HG03066 (cell line): ENCODE measurements around the gene PSMA4.
A peak's percentile ranks its signal among the peaks of the same experiment; 100 is the strongest.
"Not testable (repeated sequence)": the region's sequence is repeated elsewhere in the genome, so short reads cannot be mapped to it uniquely, and the experiment has no call there.

Experiments
- ATAC-seq: cut with Tn5 transposase; IDR thresholded peaks from one replicate; pipeline ENCODE4 v1.9.1; 2021; ENCODE audit warnings: low read depth; ENCODE audit not compliant: unreplicated experiment

Gene PSMA4

GRCh38 chr15:78550815-78551214 is 10.6 kb downstream of the PSMA4 start:
- no peak for ATAC-seq

DNA sequence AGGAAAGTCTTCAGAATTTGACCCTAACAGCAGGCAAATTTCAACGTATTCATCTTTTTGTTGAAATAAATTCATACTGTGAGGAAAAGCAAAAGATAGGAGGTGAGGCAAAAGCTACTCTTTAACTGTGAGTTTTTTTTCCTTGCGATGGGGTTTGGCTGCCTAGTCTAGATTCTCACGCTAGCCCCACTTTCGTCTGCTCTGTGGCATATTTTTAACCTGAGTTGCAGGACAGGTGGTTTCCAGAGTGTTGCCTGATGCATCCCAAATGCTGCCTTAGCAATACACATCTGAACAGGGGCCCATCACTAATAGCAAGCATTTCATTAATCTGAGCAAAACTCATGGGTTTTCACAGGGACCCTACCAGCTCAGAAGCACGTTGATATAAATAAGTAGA is 11.7 kb downstream of the PSMA4 start:
- no peak for ATAC-seq

DNA sequence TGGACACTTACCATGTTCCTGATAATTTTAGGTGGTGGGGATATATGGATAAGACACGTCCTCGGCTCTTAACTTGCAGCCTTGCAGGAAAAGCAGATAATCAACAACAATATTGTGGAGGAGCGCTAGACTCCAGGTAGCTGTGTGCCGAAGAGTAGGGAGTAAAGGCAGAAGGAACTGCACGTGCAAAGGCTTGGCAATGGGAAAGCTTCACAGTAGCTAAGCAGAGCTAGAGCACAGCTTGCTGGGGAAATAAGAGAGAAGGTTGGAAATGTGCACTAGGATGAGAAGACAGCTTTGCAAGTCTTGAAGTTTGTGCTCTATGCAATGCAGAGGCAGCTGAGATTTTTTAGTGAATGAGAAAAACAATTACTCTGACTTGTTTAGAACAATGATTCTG is 12.4 kb downstream of the PSMA4 start:
- ATAC-seq: no peak

- ATAC-seq: not testable (repeated sequence)
Measured at GRCh38 chr15:78560201-78560600, 20.0 kb downstream of the PSMA4 start.

GRCh38 chr15:78561490-78561889 is 21.2 kb downstream of the PSMA4 start:
- ATAC-seq: no peak

DNA sequence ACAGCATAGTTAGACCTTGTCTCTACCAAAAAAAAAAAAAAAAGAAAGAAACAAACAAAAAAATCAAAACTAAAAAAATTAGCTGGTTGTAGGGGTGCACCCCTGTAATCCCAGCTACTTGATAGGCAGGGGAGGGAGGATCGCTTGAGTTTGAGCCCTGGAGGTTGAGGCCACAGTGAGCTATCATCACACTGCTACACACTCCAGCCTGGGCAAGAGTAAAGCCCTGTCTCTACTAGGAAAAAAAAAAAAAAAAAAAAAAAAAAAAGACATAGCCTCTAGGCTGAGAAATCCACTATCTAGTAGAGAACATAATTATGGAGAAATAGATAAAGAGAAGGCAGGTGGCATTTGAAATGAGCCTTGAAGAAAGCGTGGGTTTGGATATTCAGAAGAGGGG is 22.8 kb downstream of the PSMA4 start:
- ATAC-seq: no peak

GRCh38 chr15:78564743-78565096 is 24.5 kb downstream of the PSMA4 start:
- ATAC-seq: no peak

DNA sequence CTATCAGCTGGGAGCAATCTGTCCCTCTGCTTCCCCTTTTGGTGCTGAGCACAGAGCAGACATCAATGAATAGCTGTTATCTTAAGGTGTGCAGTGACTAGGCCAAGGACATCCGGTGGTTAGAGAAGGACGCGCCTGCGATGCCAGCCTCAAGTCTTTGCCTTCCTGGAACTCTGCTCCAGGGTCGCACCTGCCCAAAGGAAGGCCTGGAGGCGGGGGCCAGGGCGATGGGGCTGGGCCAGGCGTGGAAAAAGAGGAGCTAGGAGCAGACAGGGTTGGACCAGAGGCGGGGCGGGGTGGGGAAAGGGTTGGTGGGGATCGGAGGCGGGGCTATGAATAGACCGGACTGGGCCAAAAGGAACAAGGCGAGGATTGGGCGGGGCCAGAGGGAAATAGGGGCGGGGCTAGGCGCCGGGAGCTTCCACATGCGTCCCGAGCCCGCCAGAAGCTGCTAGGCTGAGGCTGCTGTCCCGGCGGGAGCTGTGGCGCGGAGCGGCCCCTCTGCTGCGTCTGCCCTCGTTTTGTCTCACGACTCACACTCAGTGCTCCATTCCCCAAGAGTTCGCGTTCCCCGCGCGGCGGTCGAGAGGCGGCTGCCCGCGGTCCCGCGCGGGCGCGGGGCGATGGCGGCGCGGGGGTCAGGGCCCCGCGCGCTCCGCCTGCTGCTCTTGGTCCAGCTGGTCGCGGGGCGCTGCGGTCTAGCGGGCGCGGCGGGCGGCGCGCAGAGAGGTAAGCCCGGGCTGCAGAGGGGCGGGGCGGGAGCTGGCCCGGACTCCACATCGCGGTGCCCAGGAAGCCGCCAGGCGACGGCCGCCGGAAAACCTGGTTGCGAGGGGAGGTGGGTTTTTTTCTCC is 25.1 kb downstream of the PSMA4 start, which contains the start of gene CHRNA5:
CHRNA5 (plus strand) TSS at position 424 of the 854 bp plus-strand sequence; CDS start at position 624, 200 bp downstream.
- peak; percentile 92 for ATAC-seq

DNA sequence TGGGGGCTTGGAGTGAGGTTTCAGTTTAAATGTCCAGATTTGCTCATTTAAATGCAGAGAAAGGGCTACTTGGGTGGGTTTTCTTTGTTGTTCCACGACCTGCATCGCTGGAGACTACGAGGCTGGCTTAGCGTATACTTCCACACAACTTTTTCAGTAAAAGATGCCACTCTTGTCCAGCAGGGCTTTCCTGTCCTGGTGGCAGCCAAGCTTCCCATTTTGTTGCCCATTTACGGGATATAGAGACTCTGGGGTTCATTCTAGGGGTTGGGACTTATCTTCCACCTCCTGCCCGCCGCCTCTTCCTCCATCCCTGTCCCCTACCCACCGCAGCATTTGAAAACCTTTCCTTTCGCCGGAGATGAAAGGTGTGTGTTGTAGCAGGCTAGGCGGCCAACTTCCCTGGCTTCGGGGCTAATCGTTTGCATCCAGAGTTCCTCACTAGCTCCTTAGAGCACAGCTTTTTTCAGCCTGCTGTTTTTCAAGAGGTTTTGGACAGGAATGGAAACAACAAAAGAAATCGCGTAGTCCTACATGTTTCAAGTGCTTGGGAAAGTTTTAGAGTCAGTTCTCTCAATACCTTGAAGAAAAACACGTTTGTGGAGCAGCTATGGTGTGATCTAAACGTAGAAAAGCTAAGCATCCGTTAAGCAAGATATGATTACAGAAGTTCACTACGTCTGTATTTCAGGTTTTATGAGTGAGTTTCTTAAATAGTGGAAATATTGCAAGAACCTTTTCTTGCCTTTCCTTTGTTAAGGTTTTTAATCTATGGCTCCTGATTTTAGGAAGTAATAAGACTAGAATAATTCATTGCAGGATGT is 25.9 kb downstream of the PSMA4 start:
- ATAC-seq: peak; percentile 7

- ATAC-seq: no peak
Measured at GRCh38 chr15:78567531-78567930, 27.3 kb downstream of the PSMA4 start.

- ATAC-seq: no peak
Measured at GRCh38 chr15:78570710-78571109, 30.5 kb downstream of the PSMA4 start.

DNA sequence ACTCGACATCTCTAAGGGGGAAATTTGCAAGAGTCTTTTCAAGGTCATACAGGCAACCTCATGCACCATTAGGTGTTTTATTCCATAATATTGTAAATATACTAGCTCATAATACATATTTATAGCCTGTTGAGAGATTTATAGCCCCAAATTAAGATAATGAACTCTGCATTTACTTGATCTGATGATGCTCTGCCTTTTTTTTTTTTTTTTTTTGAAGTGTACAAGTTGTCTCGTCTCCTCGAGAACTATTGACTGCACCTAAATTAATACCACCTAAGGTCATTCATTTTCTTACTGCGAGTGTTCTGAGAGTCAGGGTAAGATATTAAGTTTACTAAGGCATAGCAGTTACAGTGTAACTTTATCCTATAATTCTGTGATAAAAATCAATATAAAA is 31.1 kb downstream of the PSMA4 start:
- ATAC-seq: no peak

- no peak for ATAC-seq
Measured at GRCh38 chr15:78573416-78573815, 33.2 kb downstream of the PSMA4 start.

GRCh38 chr15:78574944-78575343 is 34.7 kb downstream of the PSMA4 start:
- ATAC-seq: no peak

DNA sequence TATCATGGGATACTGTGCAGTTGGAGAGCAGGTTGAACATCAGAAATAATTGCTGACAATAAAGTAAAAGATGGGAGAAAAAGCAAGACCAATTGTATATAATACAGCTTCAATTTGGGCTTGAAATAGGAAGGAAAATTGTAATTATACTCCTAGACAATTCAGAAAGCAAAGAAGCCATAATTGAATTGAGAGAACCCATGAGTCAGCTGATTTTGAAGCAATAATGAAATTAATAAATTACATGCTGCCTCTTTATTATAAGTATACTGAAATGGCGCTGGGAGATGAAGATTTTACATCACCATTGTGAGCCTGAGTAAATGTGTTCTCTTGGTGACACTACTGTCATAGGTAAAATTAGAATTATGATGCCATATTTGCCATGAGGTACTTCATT is 57.3 kb downstream of the PSMA4 start:
- ATAC-seq: no peak

- no peak for ATAC-seq
Measured at GRCh38 chr15:78598348-78598747, 58.1 kb downstream of the PSMA4 start.

GRCh38 chr15:78599189-78599588 is 58.9 kb downstream of the PSMA4 start:
- no peak for ATAC-seq
